GM18498 (cell line): ENCODE data around the gene CRELD2.

Experiments
- ATAC-seq: cut with Tn5 transposase; IDR thresholded peaks from one replicate; pipeline ENCODE4 v1.9.1; 2021; ENCODE audit warnings: mild to moderate bottlenecking, moderate library complexity; ENCODE audit not compliant: unreplicated experiment

The CRELD2 gene

DNA sequence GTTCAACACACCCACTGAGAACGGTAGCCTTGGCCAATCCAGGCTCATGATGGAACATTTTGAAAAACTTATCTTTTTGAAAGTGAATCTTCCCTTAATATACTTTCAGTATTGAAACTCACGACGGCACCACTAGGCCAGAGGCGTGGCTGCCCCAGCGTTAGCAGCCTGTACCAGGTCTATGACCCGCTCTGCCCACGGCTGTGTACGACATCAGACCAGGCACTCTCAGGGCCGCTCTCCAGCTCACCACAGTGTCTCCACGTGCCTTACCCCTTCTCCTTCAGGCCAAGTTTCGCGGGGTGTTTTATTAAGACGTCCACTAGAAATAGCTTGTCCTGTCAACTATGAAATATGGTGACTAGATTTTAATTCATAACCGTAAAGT, 31.4 kb upstream of the CRELD2 start:
- ATAC-seq, result no peak

DNA sequence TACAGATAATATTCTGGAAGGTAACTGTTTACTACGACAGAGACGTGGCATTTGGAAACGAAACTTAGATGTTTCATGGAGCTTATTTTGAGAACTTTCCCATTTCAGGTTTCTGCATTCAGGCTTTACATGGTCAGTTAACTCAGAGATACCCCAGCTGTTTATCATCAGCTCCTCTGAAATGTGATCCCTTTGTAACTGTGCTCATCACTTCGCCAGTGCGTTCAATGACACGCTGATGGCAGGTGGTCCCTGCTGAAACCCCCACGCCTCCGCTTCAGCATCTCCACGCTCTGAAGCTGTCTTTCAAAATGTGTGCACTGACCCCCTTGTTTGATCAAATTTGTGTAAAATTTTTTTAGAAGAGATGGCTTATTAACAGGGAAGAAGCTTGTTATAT, 30.7 kb upstream of the CRELD2 start:
- ATAC-seq, result no peak

- ATAC-seq, result no peak
Observed at GRCh38 chr22:49889071-49889470, 29.4 kb upstream of the CRELD2 start.

DNA sequence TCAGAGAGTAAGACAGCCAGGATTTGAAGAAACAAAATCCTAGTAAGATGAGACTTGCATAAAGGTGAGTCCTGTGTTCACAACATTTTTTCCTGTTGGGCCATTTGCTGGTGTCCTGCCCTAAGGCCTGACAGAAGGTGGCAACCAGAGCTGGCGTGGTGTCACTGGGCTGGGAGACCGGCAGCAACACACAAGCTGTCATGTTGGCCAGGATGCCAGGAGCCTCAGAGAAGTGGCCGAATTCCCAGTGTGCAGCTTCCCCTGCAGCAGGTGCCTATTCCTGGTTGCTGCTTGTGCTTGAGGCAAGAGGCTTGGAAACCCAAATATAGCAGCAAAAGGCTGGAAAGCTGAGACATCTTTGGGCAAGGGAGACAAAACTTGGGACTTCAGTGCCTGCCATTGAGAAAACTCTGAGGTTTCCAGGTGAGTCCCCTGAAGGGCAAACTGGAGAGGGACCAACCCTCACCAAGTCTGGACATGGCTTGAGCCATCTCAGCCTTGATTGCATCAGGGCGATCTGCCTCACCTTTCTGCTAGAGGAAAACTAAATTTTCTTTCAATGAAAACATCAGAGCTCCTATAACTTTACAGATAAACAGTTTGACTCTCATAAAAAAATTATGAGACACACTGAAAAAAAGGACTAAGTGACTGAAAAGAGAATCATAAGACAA, 26.1 kb upstream of the CRELD2 start:
- ATAC-seq, result no peak

DNA sequence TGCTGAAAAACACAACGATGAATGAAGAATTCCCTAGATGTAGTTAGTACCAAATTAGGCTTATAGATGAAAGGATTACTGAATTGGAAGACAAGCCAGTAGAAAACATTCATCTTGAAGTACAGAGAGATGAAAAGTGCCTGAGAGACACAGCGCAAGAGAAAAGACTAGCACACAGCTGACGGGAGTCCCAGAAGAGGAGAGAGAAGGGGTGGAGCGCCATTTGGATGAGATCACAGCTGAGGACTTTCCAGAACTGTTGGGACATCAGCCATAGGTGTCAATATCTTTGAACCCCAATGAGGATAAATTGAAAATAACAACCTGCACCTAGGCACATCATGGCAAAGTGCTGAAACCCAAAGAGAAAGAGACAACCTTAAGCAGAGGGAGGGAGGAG, 25.4 kb upstream of the CRELD2 start:
- no peak for ATAC-seq

DNA sequence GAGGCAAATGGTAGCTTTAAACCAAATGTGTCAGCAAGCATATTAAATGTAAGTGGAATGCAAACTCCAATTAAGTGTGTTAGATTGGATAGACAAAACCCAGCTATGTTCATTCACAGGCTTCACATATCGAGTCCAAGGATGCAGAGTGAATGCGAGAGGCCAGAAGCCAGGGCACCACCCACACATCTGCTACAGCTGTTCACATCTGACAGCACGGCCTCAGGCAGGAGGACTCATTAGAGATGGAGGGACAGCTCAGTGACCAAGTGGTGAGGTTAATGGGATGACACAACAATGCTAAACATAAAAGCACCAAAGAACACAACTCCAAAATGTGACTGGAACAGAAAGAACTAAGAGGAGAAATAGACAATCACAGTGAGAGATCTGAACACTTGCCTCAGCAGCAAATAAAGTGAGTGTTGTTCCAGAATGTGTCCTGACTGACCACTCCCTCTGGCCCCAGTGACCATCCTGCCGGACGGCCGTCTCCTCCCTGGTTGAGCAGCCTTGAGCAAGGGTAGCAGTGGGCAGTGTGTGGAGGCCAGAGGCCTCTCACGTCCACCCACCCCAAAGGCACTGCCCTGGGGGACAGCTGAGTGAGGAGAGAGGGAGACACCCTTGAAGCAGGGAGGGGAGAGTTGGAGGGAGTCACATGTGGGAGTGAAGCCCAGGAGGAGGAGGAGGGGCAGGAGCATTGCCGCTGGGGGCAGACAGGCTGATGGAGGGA, 23.9 kb upstream of the CRELD2 start:
- no peak for ATAC-seq

GRCh38 chr22:49896201-49896600, 22.2 kb upstream of the CRELD2 start:
- no peak for ATAC-seq

GRCh38 chr22:49897015-49897684, 21.3 kb upstream of the CRELD2 start:
- no peak for ATAC-seq

DNA sequence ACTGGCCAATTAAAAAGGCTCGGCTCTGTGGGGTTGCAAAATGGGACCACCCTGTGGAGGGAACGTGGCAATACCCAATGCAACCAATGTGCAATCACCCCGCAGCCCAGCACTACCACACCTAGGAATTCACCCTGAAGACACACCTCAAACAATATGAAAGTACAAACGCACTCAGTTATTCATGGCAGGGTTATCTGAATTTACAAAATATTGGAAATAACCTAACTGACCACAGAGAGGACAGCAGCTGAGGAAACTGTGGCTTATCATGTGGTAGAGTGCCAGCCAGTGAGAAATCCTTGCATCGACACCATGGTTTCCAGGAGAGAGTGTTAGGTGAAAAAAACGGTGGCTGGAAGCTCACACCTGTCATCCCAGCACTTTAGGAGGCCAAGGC, 18.9 kb upstream of the CRELD2 start:
- ATAC-seq, result no peak

DNA sequence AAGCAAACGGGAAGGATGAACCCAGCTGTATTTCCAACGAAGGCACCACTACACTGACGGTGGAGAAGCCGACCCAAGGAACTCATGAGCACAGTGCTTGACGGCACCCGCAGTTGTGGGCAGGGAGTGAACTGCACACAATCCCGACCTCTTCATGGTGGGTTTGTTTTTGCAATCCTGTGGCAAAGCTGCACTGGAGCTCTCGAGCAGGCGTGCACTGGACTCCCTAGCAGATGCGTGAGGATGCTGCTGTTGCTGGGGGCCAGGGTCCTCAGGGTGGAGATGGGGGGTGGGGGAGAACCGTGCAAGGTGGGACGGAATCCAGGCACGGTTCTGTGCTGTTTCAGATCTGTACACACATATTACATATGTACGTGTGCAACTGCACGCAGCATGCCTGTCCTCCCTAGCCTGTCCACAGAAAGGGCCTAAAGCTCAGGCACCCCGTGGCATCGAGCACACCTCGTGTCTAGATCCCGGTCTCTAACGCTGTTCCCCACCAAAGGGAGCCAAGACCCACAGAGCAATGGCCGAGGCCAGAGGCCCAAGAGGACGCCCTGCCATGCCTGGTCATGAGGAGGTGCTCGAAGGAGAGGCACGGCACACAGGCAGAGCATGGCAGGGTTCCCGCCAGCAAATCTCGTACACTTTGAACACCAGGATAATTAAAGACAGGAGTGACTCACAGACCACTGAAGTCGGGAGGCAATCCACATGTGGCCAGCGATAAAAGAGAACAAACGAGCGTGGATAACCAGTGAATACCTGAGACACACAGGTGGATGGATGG, 17.8 kb upstream of the CRELD2 start:
- ATAC-seq, result no peak

DNA sequence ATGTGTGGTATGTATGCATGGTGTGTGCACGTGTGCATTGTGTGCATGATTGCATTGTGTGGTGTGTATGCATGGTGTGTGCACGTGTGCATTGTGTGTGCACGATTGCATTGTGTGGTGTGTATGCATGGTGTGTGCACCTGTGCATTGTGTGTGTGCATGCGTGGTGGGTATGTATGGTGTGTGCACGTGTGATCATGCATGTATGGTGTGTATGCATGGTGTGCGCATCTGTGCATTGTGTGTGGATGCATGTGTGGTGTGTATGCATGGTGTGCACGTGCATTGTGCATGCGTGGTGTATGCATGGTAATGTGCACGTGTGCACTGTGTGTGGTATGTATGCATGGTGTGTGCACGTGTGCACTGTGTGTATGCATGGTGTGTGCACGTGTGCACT, 17.0 kb upstream of the CRELD2 start:
- no peak for ATAC-seq

GRCh38 chr22:49903322-49904039, 15.0 kb upstream of the CRELD2 start:
- no peak for ATAC-seq

GRCh38 chr22:49904040-49904369, 14.4 kb upstream of the CRELD2 start:
- ATAC-seq, result no peak

DNA sequence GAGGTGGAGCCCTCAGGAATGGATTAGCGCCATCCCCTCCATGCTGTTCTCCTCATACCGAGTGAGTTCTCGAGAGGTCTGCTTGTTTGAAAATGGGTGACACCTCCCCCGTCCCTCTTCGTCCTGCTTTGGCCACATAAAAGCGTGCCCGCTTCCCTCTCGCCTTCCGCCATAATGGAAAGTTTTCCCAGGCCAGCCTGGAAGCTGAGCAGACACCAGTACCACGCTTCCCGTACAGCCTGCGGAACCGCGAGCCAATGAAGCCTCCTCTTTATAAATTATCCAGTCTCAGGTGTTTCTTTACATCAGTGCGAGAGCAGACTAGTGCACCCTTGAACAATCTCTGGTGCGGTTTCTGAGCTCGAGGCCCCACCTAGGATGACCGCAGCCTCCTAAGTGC, 13.0 kb upstream of the CRELD2 start:
- ATAC-seq, result no peak

DNA sequence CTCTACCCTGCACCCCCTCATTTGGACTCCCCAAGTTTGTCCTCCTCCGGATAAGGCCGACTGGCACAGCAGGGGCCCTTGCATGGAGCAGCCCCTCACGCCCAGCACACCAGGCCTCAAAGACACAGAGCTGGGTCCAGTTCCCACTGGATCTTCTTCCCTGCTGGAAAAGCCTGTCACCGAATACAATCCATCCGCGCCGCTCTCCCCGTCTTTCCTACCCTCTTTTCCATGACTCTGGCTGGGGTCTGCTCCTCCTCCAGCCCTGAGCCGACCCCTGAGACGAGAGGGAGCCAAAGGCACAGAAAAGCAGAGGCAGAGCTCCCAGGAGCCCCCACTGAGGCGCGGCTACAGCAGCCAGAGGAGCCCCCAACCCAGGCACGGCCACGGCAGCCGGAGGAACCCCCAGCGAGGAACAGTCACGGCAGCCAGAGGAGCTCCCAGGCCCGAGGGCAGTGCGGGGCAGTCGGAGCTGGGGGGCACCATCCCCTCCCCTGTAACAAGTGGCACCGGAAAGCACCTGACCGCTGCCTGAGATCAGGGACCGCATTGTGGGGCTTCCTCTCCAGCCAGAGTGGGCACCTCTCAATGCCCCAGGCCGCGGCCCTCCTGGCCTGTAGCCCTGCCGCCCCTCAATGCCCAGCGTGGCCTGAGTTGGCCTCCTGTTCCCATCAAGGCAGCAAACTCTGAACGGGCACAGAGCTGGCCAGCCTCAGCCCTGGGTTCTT, 12.2 kb upstream of the CRELD2 start:
- ATAC-seq, result no peak

GRCh38 chr22:49906799-49907290, 11.6 kb upstream of the CRELD2 start:
- no peak for ATAC-seq

GRCh38 chr22:49907807-49908206, 10.6 kb upstream of the CRELD2 start:
- no peak for ATAC-seq

DNA sequence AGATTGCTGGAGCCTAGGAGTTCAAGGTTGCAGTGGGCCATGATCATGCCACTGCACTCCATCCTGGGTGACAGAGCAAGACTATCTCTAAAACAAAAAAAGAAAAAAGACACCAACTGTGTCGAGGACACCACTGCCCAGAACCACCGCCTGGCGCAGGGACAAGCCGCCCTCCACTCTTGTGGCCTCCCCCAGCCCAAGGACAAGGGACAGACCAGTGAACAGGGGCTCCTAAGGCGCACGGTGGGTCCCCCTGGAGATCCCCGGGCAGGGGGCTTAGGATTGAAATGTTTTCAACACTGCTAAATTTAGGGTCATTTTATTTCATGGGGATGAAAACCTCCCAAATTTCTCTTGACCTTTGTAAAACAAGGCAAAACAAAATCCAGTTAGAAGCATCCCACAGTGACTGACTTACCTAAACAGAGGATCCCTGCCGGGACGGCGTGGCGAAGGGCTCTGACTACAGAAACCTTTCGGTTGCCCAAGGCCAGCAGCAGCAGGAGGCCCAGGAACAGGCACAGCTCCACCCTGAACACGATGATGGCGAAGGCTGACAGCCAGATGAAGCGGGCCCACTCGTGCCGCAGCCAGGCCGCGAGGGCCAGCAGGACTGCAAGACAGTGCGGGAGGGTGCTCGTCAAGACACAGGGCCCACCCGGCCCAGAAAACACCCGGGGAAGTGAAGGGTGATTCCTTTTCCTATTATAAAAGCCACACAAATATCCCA, 8.8 kb upstream of the CRELD2 start:
- no peak for ATAC-seq
